Activated B cell treated with CpG ODN at 0.5 μM for 24 hours (primary cell): ENCODE results near the gene MAEA. TPM values are rescaled to one million over a fixed set of nuclear protein-coding genes. Genes with fewer than 3 reads are reported as not detected.

ENCODE experiments used
- ATAC-seq: fragments of 200-7000 bp; cut with Tn5 transposase; one replicate; pipeline ENCODE4 v1.10.0; 2021; ENCODE audit warnings: low read depth, mild to moderate bottlenecking, moderate library complexity
- CTCF ChIA-PET: fragments of 350-600 bp; sonication (Branson Sonifier 250); formaldehyde crosslinking; loops from one replicate; lab custom pipeline; 2021; ENCODE audit warnings: antibody characterized with exemption; lab: Charles Lee
- POLR2A ChIA-PET: fragments of 350-600 bp; sonication (Branson Sonifier 250); formaldehyde crosslinking; loops from one replicate; lab custom pipeline; 2021; ENCODE audit warnings: antibody characterized with exemption; lab: Charles Lee
- DNase-seq: peaks from one replicate; pipeline ENCODE4 v3.0.0; 2022
- H3K27ac Mint-ChIP-seq: one replicate; pipeline ENCODE4 v1.8.0; 2020; ENCODE audit warnings: mixed read lengths
- H3K27me3 Mint-ChIP-seq: one replicate; pipeline ENCODE4 v1.8.0; 2021; ENCODE audit warnings: mixed read lengths
- H3K36me3 Mint-ChIP-seq: one replicate; pipeline ENCODE4 v1.8.0; 2021; ENCODE audit warnings: low read depth, mixed read lengths
- H3K4me1 Mint-ChIP-seq: one replicate; pipeline ENCODE4 v1.8.0; 2021; ENCODE audit warnings: mixed read lengths
- H3K4me3 Mint-ChIP-seq: one replicate; pipeline ENCODE4 v1.8.0; 2020; ENCODE audit warnings: mild to moderate bottlenecking, mixed read lengths
- H3K9me3 Mint-ChIP-seq: one replicate; pipeline ENCODE4 v1.8.0; 2020; ENCODE audit warnings: mixed read lengths
- CTCF ChIP-seq: fragments of 200-600 bp; IDR thresholded peaks from one replicate; pipeline ENCODE4 v1.8.0; 2022; ENCODE audit warnings: antibody characterized with exemption, mild to moderate bottlenecking
- intact Hi-C: fragments of 100-400 bp; cut with micrococcal nuclease; formaldehyde crosslinking; loops from one replicate; pipeline ENCODE4 v1.15.1; 2024
- total RNA-seq: library from RNA; stranded (reverse); gene quantifications from 2 replicates; pipeline ENCODE4 v1.2.3, GENCODE V29; 2022

The MAEA gene
- total RNA-seq, 1 donor from 2014 or later, result 73.7 TPM

- no peaks in the 10 kb centered on the region for H3K4me1 Mint-ChIP-seq
- ChIA-PET CTCF (no interaction called here), POLR2A (no interaction called here)
- no peak overlapping the region for H3K27ac Mint-ChIP-seq
- H3K4me3 Mint-ChIP-seq, result no peak overlapping the region
- ATAC-seq (no peak), DNase-seq (no peak)
- TF ChIP-seq CTCF, result no peak
- no peaks in the 10 kb centered on the region for H3K27me3 Mint-ChIP-seq
- no peaks in the 10 kb centered on the region for H3K9me3 Mint-ChIP-seq
- H3K36me3 Mint-ChIP-seq, result peaks cover 14% of the 10 kb centered on the region
- intact Hi-C loops, result no loop called here
Observed at GRCh38 chr4:1364217-1364616, 74.5 kb downstream of the MAEA start.

- H3K9me3 Mint-ChIP-seq, result no peaks in the 10 kb centered on the region
- ChIA-PET POLR2A (interaction anchor here (0.6 kb wide), 1 partner anchor 360 kb away, joined by 7 read pairs; no protein-coding TSS in a partner anchor), CTCF (no interaction called here)
- peaks cover 13% of the 10 kb centered on the region for H3K36me3 Mint-ChIP-seq
- ATAC-seq (no peak), DNase-seq (no peak)
- H3K27me3 Mint-ChIP-seq, result no peaks in the 10 kb centered on the region
- H3K27ac Mint-ChIP-seq, result no peak overlapping the region
- H3K4me3 Mint-ChIP-seq, result no peak overlapping the region
- no peak for TF ChIP-seq CTCF
- intact Hi-C loops, result no loop called here
- no peaks in the 10 kb centered on the region for H3K4me1 Mint-ChIP-seq
Observed at GRCh38 chr4:1364748-1365147, 75.1 kb downstream of the MAEA start.

- ChIA-PET CTCF (interaction anchor here (1.0 kb wide), 1 partner anchor 13 kb away, joined by 3 read pairs; no protein-coding TSS in a partner anchor), POLR2A (interaction anchor here (0.6 kb wide), 1 partner anchor 359 kb away, joined by 7 read pairs; no protein-coding TSS in a partner anchor)
- TF ChIP-seq CTCF, result no peak
- Mint-ChIP-seq H3K9me3 (no peaks in the 10 kb centered on the region), H3K27ac (no peak overlapping the region), H3K4me1 (no peaks in the 10 kb centered on the region), H3K4me3 (no peak overlapping the region), H3K27me3 (no peaks in the 10 kb centered on the region), H3K36me3 (peaks cover 13% of the 10 kb centered on the region)
- intact Hi-C loops, result no loop called here
- DNase-seq (no peak), ATAC-seq (no peak)
Observed at GRCh38 chr4:1365271-1366178, 75.8 kb downstream of the MAEA start.

- ChIA-PET CTCF (no interaction called here), POLR2A (no interaction called here)
- no peak overlapping the region for H3K27ac Mint-ChIP-seq
- no peaks in the 10 kb centered on the region for H3K9me3 Mint-ChIP-seq
- H3K27me3 Mint-ChIP-seq, result no peaks in the 10 kb centered on the region
- peaks cover 18% of the 10 kb centered on the region for H3K36me3 Mint-ChIP-seq
- ATAC-seq (no peak), DNase-seq (no peak)
- no peak for TF ChIP-seq CTCF
- intact Hi-C loops, result no loop called here
- no peaks in the 10 kb centered on the region for H3K4me1 Mint-ChIP-seq
- no peak overlapping the region for H3K4me3 Mint-ChIP-seq
Observed at GRCh38 chr4:1366371-1367229, 76.9 kb downstream of the MAEA start.
